GM13977 (cell line): ENCODE results near the gene SOHLH2.

Experiments
- DNase-seq: peaks from one replicate; pipeline ENCODE4 v3.0.0; 2012; ENCODE audit warnings: low spot score
- in situ Hi-C: fragments of 300-500 bp; cut with MboI; formaldehyde crosslinking; loops from one replicate; pipeline ENCODE4 v1.12.0; 2022; ENCODE audit warnings: low sequenced_read_pairs, low pct_unique_long_range_greater_than_20kb, mixed read lengths, inconsistent platforms; ENCODE audit not compliant: unreplicated experiment
- TF ChIP-seq, protein P1 (sequence below): IDR thresholded peaks from 2 replicates; pipeline ENCODE4 v1.5.1; 2012; ENCODE audit warnings: mild to moderate bottlenecking, control low read depth; ENCODE audit not compliant: insufficient read depth; ENCODE audit errors: extremely low read depth, missing control alignments

The SOHLH2 gene

DNA sequence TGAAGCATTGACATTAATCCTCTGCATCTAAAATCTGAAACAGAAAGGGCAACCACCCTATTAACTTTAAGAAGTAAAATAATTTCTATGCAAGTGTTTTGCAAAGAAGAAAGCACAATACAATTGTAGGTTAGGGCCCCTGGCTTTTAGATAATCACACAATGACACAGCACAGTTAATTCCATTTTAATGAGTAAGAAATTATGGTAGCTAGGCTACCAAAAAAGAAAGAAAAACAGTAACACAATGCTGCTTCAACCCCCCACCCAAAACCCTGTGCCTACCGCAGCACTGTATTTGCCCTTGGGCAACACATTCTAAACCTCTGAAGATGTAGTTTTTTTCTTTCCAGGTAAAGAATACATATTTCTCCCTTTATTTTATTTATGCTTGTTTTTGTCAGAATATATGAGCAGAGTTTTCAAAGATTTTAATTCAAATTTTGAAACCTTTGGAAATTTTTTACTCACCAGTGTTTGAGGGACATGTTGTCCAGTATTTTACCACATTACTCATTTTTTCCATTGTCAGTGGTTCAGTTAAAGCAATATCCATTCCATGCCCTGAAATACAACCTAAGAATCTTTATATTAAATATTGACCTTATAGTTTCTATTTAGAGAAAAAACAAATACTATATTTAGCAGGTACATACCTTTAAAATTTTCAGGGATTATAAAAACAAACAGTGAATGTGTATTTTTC lies 21.1 kb downstream of the SOHLH2 start:
- in situ Hi-C loops = no loop called here
- TF ChIP-seq, protein P1, sequence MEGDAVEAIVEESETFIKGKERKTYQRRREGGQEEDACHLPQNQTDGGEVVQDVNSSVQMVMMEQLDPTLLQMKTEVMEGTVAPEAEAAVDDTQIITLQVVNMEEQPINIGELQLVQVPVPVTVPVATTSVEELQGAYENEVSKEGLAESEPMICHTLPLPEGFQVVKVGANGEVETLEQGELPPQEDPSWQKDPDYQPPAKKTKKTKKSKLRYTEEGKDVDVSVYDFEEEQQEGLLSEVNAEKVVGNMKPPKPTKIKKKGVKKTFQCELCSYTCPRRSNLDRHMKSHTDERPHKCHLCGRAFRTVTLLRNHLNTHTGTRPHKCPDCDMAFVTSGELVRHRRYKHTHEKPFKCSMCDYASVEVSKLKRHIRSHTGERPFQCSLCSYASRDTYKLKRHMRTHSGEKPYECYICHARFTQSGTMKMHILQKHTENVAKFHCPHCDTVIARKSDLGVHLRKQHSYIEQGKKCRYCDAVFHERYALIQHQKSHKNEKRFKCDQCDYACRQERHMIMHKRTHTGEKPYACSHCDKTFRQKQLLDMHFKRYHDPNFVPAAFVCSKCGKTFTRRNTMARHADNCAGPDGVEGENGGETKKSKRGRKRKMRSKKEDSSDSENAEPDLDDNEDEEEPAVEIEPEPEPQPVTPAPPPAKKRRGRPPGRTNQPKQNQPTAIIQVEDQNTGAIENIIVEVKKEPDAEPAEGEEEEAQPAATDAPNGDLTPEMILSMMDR = no peak
- no peak for DNase-seq

DNA sequence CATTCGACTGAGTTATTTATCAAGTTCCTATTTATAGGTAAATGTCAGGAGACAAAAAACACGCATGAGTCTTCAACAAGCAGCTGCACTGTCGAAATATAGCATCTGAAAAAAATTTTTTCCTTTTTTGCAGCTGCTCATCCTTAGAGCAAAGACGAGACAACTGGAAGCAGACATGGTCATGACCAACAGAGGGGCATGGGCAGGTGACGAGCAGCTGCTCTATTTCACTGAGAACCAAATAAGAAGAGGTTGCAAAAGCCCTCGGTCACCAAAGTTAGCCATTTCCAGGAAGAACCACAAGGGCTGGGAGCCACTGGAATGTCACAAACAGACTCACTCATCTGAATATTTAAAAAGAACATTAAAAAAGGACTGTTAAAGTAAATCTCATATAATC lies 22.2 kb downstream of the SOHLH2 start:
- TF ChIP-seq, protein P1 = no peak
- in situ Hi-C loops = no loop called here
- no peak for DNase-seq

DNA sequence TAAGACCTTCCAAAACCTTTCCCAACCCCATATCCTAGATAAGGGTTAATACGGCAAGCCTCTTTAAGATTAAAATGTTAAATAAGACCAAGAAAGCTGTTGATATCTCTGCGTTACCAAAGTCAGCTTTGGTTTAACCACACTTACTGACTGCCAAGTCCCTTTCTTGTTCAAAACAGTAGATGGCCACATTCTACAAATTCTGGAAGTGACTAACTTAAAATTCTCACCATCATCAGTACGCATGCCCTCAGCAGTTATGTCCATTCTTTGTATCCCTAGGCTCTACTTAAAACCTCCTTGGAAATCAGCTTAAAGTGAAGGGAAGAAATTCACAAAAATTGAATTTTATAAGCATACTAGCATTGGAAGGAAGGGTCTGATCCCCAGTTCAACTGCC lies 23.6 kb downstream of the SOHLH2 start:
- DNase-seq = no peak
- in situ Hi-C loops = no loop called here
- TF ChIP-seq, protein P1 = no peak

DNA sequence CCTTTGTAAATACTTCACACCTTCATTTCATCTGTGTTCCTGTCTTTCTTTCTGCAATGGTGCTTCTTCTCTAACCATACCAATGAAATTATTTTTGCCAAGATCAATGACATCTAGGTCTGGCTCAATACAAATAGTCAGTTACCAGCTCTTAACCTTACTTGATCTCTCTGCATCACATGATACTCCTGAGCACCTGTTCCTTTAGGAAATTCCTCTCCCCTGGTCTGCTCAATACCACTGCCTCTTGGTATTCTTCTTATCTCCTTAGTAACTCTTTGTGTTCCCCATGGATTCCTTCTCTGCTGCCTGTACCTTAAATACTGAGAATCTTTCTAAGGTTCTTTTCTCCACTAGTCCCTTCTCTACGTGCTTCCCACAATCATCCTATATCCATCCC lies 25.9 kb downstream of the SOHLH2 start:
- no peak for DNase-seq
- TF ChIP-seq, protein P1 = no peak
- in situ Hi-C loops = no loop called here

DNA sequence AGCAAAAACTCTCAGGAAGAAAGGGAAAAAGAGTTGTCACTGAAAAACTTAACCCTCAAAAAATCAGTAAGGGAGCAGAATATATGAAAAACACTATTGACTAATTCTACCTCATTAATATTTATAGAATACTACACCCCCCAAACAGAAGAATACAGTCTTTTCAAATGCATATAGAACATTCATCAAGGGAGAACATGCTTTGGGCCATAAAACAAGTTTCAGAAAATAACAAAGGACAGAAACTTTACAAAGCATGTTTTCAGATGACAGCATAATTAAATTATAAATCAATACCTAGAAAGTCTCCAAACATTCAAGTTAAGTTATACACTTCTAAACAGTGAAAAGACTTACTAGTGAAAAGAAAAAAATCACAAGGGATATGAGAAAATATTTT lies 30.5 kb downstream of the SOHLH2 start:
- TF ChIP-seq, protein P1 = no peak
- DNase-seq = no peak
- in situ Hi-C loops = no loop called here

DNA sequence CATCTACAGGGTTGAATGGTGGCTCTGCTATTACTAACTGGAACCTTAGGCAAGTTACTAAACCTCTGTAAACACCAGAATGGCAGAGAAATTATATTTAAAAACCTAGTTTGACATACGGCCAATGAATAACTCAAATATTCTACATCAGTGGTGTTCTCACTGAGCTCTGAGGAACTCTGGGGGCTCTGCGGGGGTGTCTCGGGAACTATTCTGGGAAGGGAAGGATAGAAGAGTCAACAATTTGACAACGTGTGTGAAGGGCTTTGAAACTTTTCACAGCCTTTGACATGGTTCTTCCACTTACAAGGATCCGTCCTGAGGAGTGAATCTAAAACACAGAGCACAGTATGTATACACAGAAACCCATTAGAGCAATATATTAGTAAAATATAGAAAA lies 38.7 kb downstream of the SOHLH2 start:
- no peak for DNase-seq
- TF ChIP-seq, protein P1 = no peak
- in situ Hi-C loops = no loop called here
